NT2/D1 (cell line): ENCODE measurements around the gene FAM53B.

Source experiments
- DNase-seq: peaks from one replicate; pipeline ENCODE4 v3.0.0-alpha.2; 2011; ENCODE audit warnings: low read depth, low spot score
- H3K27me3 ChIP-seq: 2 replicates; pipeline ENCODE4 v1.6.0; 2011; ENCODE audit warnings: mild to moderate bottlenecking; ENCODE audit not compliant: insufficient read length, insufficient read depth
- H3K36me3 ChIP-seq: 2 replicates; pipeline ENCODE4 v1.6.1; 2011; ENCODE audit warnings: mild to moderate bottlenecking, low read length, mixed read lengths; ENCODE audit not compliant: insufficient read depth, insufficient read length
- H3K4me1 ChIP-seq: 2 replicates; pipeline ENCODE4 v1.5.1; 2011; ENCODE audit not compliant: insufficient read depth, insufficient read length
- H3K4me3 ChIP-seq: 2 replicates; pipeline ENCODE4 v1.5.1; 2011; ENCODE audit warnings: low read depth; ENCODE audit not compliant: insufficient read length
- H3K9ac ChIP-seq: 2 replicates; pipeline ENCODE4 v1.6.0; 2011; ENCODE audit warnings: low read depth; ENCODE audit not compliant: insufficient read length
- H3K9me3 ChIP-seq: 2 replicates; pipeline ENCODE4 v1.5.1; 2011; ENCODE audit warnings: mild to moderate bottlenecking, low read length; ENCODE audit not compliant: insufficient read depth
- SUZ12 ChIP-seq: IDR thresholded peaks from 2 replicates; pipeline ENCODE4 v1.6.1; 2011; ENCODE audit not compliant: insufficient read length, insufficient read depth; ENCODE audit errors: extremely low read depth
- YY1 ChIP-seq: IDR thresholded peaks from 2 replicates; pipeline ENCODE4 v1.6.1; 2011; ENCODE audit not compliant: insufficient read length, insufficient read depth
- ZNF274 ChIP-seq: IDR thresholded peaks from 2 replicates; pipeline ENCODE4 v1.6.1; 2011; ENCODE audit warnings: mild to moderate bottlenecking, low read depth, low read length

Gene FAM53B

GRCh38 chr10:124715439-124715838, 28.7 kb downstream of the FAM53B start:
- DNase-seq = no peak
- no peaks in the 10 kb centered on the region for H3K27me3 ChIP-seq
- peaks cover 3% of the 10 kb centered on the region for H3K4me1 ChIP-seq
- H3K9me3 ChIP-seq = no peaks in the 10 kb centered on the region
- H3K36me3 ChIP-seq = no peaks in the 10 kb centered on the region
- no peak overlapping the region for H3K9ac ChIP-seq
- TF ChIP-seq SUZ12 (no peak), YY1 (no peak), ZNF274 (no peak)
- H3K4me3 ChIP-seq = no peak overlapping the region

- Histone ChIP-seq H3K36me3 (no peaks in the 10 kb centered on the region), H3K9me3 (no peaks in the 10 kb centered on the region), H3K9ac (no peak overlapping the region), H3K4me1 (peaks cover 9% of the 10 kb centered on the region), H3K27me3 (no peaks in the 10 kb centered on the region), H3K4me3 (no peak overlapping the region)
- DNase-seq = no peak
- TF ChIP-seq YY1 (no peak), SUZ12 (no peak), ZNF274 (no peak)
Measured at GRCh38 chr10:124713679-124714255, 30.4 kb downstream of the FAM53B start.

GRCh38 chr10:124712704-124713407, 31.3 kb downstream of the FAM53B start:
- H3K4me1 ChIP-seq = peaks cover 9% of the 10 kb centered on the region
- no peaks in the 10 kb centered on the region for H3K9me3 ChIP-seq
- no peak for TF ChIP-seq SUZ12
- no peak for TF ChIP-seq ZNF274
- no peak for DNase-seq
- H3K27me3 ChIP-seq = no peaks in the 10 kb centered on the region
- no peak overlapping the region for H3K9ac ChIP-seq
- no peak overlapping the region for H3K4me3 ChIP-seq
- no peaks in the 10 kb centered on the region for H3K36me3 ChIP-seq

GRCh38 chr10:124711145-124711544, 33.0 kb downstream of the FAM53B start:
- Histone ChIP-seq H3K27me3 (no peaks in the 10 kb centered on the region), H3K4me3 (no peak overlapping the region), H3K9me3 (no peaks in the 10 kb centered on the region), H3K36me3 (peaks cover 7% of the 10 kb centered on the region), H3K4me1 (peaks cover 12% of the 10 kb centered on the region), H3K9ac (no peak overlapping the region)
- no peak for DNase-seq
- TF ChIP-seq SUZ12 = no peak
- no peak for TF ChIP-seq YY1
- TF ChIP-seq ZNF274 = no peak

GRCh38 chr10:124710266-124710881, 33.8 kb downstream of the FAM53B start:
- Histone ChIP-seq H3K27me3 (no peaks in the 10 kb centered on the region), H3K36me3 (peaks cover 14% of the 10 kb centered on the region), H3K9ac (no peak overlapping the region), H3K4me1 (peaks cover 19% of the 10 kb centered on the region), H3K4me3 (no peak overlapping the region), H3K9me3 (no peaks in the 10 kb centered on the region)
- TF ChIP-seq YY1 = no peak
- no peak for TF ChIP-seq SUZ12
- no peak for TF ChIP-seq ZNF274
- no peak for DNase-seq

- Histone ChIP-seq H3K4me3 (no peak overlapping the region), H3K27me3 (no peaks in the 10 kb centered on the region), H3K36me3 (peaks cover 17% of the 10 kb centered on the region), H3K9ac (no peak overlapping the region), H3K4me1 (peaks cover 23% of the 10 kb centered on the region), H3K9me3 (no peaks in the 10 kb centered on the region)
- no peak for TF ChIP-seq ZNF274
- TF ChIP-seq SUZ12 = no peak
- TF ChIP-seq YY1 = no peak
- no peak for DNase-seq
Measured at GRCh38 chr10:124709861-124710260, 34.3 kb downstream of the FAM53B start.

GRCh38 chr10:124708922-124709520, 35.2 kb downstream of the FAM53B start:
- H3K4me1 ChIP-seq = peaks cover 28% of the 10 kb centered on the region
- peak; percentile 18 for DNase-seq
- no peaks in the 10 kb centered on the region for H3K9me3 ChIP-seq
- no peak for TF ChIP-seq YY1
- no peak for TF ChIP-seq SUZ12
- H3K9ac ChIP-seq = no peak overlapping the region
- H3K36me3 ChIP-seq = peaks cover 25% of the 10 kb centered on the region
- H3K27me3 ChIP-seq = no peaks in the 10 kb centered on the region
- H3K4me3 ChIP-seq = no peak overlapping the region
